GM19324 (cell line): Measurements from ENCODE around the gene ADAM15.

Source experiments
- ATAC-seq: cut with Tn5 transposase; IDR thresholded peaks from one replicate; pipeline ENCODE4 v1.9.1; 2021; ENCODE audit warnings: mild to moderate bottlenecking, moderate library complexity; ENCODE audit not compliant: unreplicated experiment, low FRiP score

ADAM15 gene

GRCh38 chr1:155070158-155070621, 19.1 kb downstream of the ADAM15 start:
- ATAC-seq = no peak

DNA sequence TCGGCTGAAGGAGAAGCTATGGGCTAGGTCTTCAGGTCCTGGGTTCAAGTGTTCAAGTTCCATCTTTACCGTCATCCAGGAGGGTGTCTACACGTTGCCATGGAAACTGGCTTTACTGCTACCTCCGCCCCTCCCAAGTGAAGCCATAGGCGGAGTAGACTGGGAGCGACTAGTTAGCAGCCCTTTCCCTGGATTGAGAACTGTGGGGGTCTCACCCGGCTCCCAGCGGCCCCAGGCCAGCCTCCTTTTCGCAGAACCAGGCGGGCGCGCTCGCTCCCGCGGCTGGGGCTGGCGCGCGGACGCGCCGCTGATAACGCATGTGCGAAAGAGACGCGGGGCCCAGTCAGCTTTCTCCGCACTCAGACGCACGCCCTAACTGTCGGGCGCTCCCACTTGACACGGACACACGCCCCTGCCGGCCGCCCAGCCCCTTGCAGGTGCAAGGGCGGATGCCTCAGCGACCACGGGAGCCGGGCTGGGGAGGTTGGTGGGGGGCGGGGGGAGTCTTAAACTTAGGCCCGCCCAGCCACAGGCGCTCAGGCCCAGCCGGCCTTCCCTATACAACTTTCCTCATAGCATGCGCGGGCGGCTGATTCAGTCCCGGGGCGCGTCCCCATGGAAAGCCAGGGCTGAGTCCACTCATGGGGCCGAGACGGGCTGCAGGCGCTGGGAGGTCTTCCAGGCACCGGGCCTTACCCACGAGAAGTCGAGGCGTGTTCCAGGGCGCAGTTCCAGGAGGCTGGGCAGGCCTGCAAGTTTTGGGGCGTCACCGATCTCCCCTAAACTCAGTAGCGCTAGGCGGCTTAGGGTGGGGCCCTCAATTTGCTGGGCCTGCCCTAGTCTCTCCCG, 19.8 kb downstream of the ADAM15 start:
- no peak for ATAC-seq

DNA sequence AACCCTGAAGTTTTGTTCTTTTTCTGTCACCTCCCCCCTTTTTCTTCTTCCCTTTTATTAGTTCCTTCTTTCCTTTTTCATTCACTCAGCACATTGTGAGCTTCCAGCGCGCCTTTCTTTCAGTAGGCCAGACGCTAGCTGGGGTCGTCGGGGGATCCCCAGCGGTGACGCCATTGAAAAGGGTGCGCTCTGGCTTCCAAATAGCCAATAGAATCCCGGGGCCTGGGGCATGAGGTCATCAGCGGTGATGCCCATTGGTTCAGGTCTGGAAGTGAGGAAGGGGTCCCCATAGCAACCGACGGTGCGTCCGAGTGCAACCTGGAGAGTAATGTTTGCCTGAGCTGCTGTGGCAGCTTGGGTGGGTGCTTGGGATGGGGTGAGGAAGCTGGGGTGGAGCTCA, 20.6 kb downstream of the ADAM15 start:
- no peak for ATAC-seq

GRCh38 chr1:155072531-155073289, 21.6 kb downstream of the ADAM15 start:
- no peak for ATAC-seq

DNA sequence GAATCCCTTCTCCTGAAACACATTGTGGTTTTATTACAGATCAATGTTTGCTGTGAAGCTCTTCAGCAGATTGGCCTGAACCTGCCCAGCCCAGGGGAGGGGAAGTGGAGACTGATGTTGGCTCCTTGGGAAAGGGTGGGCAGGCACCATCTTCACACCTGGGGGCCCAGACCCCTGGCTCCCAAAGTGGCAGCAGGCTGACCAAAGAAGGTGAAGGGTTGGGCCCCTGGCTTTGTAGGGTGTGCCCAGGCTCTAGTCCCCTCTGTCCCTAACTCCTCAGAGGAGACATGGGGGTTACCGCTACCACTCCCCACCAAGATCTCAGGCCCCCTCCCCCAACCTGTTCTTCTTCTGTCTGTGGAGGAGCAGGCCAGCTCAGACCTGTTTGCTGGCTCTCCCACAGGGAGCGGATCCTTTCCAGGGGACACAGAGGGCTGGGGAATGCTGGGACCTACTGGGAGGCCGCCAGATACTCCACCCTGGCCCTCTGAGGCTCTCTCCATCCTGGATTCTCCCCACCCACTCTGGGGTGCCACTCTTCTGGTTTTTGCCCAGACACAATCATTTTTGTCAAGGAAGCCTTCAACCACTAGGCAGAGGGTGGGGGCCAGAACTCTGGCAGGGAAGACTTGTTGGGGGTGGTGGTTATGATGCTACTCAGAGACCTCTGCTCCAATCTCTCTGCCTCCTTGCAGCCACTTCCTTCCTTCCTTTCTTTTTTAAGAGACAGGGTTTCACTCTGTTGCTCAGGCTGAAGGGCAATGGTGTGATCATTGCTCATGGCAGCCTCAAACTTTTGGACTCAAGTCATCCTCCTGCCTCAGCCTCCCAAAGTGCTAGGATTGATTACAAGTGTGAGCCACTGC, 22.5 kb downstream of the ADAM15 start:
- no peak for ATAC-seq

- no peak for ATAC-seq
Measured at GRCh38 chr1:155075535-155075934, 24.4 kb downstream of the ADAM15 start.

DNA sequence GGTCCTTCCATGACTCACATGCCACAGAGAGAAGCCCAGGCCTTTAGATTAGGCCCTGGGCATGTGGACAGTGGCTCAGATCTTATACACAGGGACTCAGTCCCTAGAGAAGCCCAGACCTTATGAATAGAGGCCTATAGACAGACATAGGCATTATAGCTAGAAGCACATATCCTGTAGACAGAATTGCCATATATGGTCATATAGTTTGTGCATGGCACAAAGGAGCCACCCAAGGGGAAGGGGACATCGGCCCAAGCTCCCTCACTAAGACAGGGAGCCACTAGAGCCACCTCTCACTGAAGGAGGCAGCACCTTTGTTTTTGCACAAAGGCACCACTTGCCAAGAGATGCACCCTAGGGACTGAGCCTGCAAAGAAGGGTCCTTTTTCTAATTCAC, 25.3 kb downstream of the ADAM15 start:
- no peak for ATAC-seq

DNA sequence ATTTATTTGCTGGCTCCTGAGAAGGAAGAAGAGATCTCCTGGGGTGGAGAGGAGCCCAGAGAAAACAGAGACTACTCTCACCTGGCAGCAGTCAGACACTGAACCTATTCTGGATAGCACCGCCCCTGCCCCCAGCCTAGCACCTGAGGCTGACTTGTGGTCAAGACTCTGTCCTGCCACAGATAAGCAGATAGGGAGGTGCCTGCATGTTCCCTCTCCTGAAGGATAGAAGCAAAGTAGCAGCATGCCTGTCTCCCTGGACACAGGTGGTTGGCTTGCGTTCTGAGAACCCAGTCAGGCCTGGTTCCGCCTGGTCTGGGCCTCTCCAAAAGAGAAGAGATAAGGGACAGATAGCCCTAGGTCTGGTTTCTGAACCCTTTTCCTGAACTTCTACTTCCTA, 26.2 kb downstream of the ADAM15 start:
- no peak for ATAC-seq

GRCh38 chr1:155077758-155078445, 26.8 kb downstream of the ADAM15 start:
- ATAC-seq = no peak

DNA sequence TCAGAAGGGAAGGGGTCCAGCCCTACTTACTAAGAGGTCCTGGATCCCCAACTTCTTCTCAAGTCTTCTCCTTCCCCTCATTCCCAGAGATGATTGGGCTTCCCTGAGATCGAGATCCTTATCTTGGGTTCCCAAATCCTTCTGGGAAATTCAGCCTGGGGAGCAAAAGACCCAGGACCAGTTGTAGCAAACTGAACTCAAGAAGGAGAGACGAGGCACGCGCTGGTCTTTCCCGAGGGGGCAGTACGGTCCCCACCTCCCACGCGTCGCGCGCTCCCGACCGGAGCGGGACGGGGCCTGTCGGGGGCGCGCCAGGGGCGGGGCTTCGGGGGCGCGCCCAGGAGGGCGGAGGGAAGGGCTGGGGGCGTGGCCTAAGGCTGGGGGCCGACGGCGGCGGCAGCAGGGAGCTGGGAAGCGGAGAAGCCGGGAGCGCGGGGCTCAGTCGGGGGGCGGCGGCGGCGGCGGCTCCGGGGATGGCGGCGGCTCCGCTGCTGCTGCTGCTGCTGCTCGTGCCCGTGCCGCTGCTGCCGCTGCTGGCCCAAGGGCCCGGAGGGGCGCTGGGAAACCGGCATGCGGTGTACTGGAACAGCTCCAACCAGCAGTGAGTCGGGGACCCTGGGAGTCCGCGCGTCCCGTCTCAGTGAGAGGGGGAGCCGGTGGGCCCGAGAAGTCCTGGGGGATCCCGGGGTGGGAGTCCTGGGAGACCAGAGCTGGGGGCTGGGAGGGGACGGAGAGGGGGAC, 27.5 kb downstream of the ADAM15 start, which contains the start of gene EFNA3:
Gene EFNA3, plus strand, starts transcription at position 369 of the 741 bp plus-strand sequence. Its CDS starts 105 bp downstream, at position 474.
- ATAC-seq = no peak

- ATAC-seq = no peak
Measured at GRCh38 chr1:155079210-155079486, 28.0 kb downstream of the ADAM15 start.

DNA sequence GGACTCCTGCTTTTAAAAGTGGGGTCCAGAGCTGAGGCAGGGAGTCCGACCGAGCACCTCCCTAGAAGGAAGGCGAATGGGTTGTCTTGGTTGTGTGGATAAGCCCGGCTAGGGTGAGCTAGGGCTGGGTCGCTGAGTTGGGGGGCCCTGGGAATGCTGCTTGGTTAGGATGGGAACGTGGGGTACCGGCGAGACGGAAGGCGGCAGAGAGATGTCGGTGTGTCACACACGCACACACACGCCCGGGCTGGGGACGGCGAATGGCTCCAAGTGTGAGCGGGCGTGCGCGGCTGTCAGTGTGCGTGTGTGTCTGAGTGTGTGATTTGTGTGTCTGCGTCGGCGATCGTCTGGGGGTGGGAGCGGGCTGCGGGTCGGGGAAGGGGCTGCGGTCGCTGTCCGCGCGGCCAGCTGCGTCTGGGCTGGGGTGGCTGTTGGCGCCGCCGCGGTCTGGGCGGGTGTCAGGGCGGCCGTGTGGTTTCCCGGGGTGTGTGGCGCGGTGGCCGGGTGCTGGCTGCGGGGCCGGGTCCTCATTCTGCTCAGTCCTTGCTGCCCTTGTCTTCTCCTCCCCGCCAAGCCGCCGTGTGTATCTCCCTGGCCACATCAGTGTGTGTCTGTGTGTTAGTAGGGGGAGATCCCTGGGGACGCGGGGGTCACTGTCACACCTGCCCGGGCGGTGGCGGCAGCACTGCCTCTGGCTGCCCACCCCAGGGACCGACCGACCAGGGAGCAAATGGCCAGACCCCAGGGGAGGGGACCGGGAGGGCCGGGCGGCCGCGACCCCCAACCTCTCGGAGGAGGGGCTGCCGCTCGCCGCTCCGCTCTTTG, 28.6 kb downstream of the ADAM15 start:
- ATAC-seq = no peak

- ATAC-seq = no peak
Measured at GRCh38 chr1:155080312-155081228, 29.5 kb downstream of the ADAM15 start.

GRCh38 chr1:155081472-155082300, 30.6 kb downstream of the ADAM15 start:
- ATAC-seq = no peak

- ATAC-seq = no peak
Measured at GRCh38 chr1:155082301-155083051, 31.4 kb downstream of the ADAM15 start.

DNA sequence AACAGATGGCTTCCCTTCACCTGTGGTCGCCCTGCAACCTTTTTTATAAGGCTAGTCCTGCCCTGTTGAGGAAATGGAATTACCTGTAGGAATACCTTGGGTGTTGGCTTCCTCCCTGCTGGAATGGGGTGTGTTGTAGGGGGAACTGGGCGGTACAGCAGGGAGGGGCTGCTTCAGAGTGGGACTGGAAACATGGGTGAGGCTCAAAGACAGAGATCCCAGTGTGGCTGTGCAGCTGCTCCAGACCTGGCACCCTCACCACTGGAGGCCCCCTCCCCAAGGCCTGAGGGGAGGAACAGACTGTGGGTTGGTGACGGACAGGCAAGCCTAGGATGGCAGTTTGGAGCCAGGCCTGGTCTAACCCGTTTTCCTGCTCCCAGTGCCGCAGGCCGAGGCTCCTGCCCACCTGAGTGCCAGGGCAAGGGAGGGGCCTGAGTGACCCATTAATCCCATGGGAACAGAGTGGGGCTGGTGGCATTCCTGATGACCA, 32.0 kb downstream of the ADAM15 start:
- no peak for ATAC-seq
